ENCODE results near the gene IGSF21.

DNA sequence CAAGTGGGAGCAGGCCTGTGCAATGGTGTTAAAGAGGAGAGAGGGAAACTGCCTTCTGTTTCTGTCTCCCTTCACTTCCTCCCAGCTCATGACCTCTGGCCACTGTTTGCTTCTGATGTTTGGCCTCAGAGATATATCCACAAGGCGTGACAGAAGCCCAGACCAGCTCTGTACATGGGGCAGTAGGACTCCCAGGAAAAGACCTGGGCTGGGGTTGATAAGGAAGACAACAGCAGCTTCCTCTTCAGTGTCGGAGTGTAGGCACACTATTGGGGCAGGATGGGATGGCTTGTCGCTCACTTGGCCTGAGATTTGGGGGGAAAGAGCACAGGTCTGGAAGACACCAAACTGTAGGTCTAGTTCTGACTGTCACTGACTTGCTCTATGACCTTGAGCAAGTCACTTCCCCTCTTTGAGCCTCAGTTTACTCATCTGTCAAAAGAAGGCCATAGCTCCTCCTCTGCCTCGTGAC, 305.3 kb downstream of the IGSF21 start:
- TF ChIP-seq, protein P1, sequence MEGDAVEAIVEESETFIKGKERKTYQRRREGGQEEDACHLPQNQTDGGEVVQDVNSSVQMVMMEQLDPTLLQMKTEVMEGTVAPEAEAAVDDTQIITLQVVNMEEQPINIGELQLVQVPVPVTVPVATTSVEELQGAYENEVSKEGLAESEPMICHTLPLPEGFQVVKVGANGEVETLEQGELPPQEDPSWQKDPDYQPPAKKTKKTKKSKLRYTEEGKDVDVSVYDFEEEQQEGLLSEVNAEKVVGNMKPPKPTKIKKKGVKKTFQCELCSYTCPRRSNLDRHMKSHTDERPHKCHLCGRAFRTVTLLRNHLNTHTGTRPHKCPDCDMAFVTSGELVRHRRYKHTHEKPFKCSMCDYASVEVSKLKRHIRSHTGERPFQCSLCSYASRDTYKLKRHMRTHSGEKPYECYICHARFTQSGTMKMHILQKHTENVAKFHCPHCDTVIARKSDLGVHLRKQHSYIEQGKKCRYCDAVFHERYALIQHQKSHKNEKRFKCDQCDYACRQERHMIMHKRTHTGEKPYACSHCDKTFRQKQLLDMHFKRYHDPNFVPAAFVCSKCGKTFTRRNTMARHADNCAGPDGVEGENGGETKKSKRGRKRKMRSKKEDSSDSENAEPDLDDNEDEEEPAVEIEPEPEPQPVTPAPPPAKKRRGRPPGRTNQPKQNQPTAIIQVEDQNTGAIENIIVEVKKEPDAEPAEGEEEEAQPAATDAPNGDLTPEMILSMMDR (IDR thresholded peaks at IDR 0.05) = no peak
- no peak for TF ChIP-seq POLR2A (IDR thresholded peaks at IDR 0.05)

Data from tibial nerve (tissue), 3 donors.